SK-N-MC (cell line): Measurements from ENCODE around the gene B2M.

Source experiments
- EZH2 ChIP-seq: fragments of 200-600 bp; sonication (generic); IDR thresholded peaks from one replicate; pipeline ENCODE4 v1.6.1; 2017; ENCODE audit warnings: antibody characterized with exemption
- POLR2AphosphoS5 ChIP-seq: IDR thresholded peaks from 2 replicates; pipeline ENCODE4 v1.6.1; 2012; ENCODE audit warnings: mild to moderate bottlenecking, low read depth, low read length, borderline replicate concordance

GRCh38 chr15:44716983-44717602, 5.8 kb downstream of the B2M start:
- TF ChIP-seq POLR2AphosphoS5 (no peak), EZH2 (no peak)
